ENCODE results near the gene ZNF385D. TPM values are rescaled to one million over a fixed set of nuclear protein-coding genes. Genes with fewer than 3 reads are reported as not detected.

ZNF385D gene
- total and polyA plus RNA-seq, 4 donors, result 0.17 to 30.9 (median 1.9) TPM

- H3K27me3 ChIP-seq (ENCODE audit: control insufficient read depth in 3 of 3, insufficient read depth in 3 of 3, low read length in 2 of 3), result no peaks in the 10 kb centered on the region
- H3K36me3 ChIP-seq (ENCODE audit: control insufficient read depth in 4 of 4, insufficient read depth in 4 of 4, low read length in 4 of 4), result peaks cover 0 to 6% (median 0%) of the 10 kb centered on the region in 4 donors
- DNase-seq, result no peak
- no peaks in the 10 kb centered on the region for H3K9me3 ChIP-seq (ENCODE audit: control insufficient read depth in 4 of 4, insufficient read depth in 3 of 4, low read length in 3 of 4)
- TF ChIP-seq CTCF (IDR thresholded peaks at IDR 0.05; ENCODE audit: control extremely low read depth, extremely low read depth), result no peak
- no peak overlapping the region for H3K4me3 ChIP-seq
- no peak for ATAC-seq (ENCODE audit: insufficient read depth, low FRiP score)
- no peak overlapping the region for H3K27ac ChIP-seq (ENCODE audit: low read depth in 1 of 2, low read length in 1 of 2)
- H3K9ac ChIP-seq (ENCODE audit: insufficient read depth in 1 of 2, low read length in 2 of 2), result no peak overlapping the region
- WGBS, 2 donors, result 56 to 64% methylated on average over 1 of the region's 1 CpG
- H3K4me1 ChIP-seq (ENCODE audit: control insufficient read depth in 5 of 5, insufficient read depth in 5 of 5, low read length in 5 of 5), result no peaks in the 10 kb centered on the region
Measured at GRCh38 chr3:21417991-21418390, 333.0 kb downstream of the ZNF385D start.

- H3K36me3 ChIP-seq (ENCODE audit: control insufficient read depth in 4 of 4, insufficient read depth in 4 of 4, low read length in 4 of 4), result peaks cover 0 to 6% (median 0%) of the 10 kb centered on the region in 4 donors
- no peak overlapping the region for H3K9ac ChIP-seq (ENCODE audit: insufficient read depth in 1 of 2, low read length in 2 of 2)
- WGBS, 2 donors, result 72 to 76% methylated on average over 4 of the region's 4 CpGs
- no peak for TF ChIP-seq CTCF (IDR thresholded peaks at IDR 0.05; ENCODE audit: control extremely low read depth, extremely low read depth)
- no peaks in the 10 kb centered on the region for H3K27me3 ChIP-seq (ENCODE audit: control insufficient read depth in 3 of 3, insufficient read depth in 3 of 3, low read length in 2 of 3)
- H3K4me3 ChIP-seq, result no peak overlapping the region
- H3K27ac ChIP-seq (ENCODE audit: low read depth in 1 of 2, low read length in 1 of 2), result no peak overlapping the region
- no peaks in the 10 kb centered on the region for H3K4me1 ChIP-seq (ENCODE audit: control insufficient read depth in 5 of 5, insufficient read depth in 5 of 5, low read length in 5 of 5)
- no peak for DNase-seq
- no peaks in the 10 kb centered on the region for H3K9me3 ChIP-seq (ENCODE audit: control insufficient read depth in 4 of 4, insufficient read depth in 3 of 4, low read length in 3 of 4)
- no peak for ATAC-seq (ENCODE audit: insufficient read depth, low FRiP score)
Measured at GRCh38 chr3:21414506-21414905, 336.5 kb downstream of the ZNF385D start.

- ATAC-seq (ENCODE audit: insufficient read depth, low FRiP score) (no peak), DNase-seq (no peak)
- no peak overlapping the region for H3K9ac ChIP-seq (ENCODE audit: insufficient read depth in 1 of 2, low read length in 2 of 2)
- H3K4me3 ChIP-seq, result no peak overlapping the region
- H3K27me3 ChIP-seq (ENCODE audit: control insufficient read depth in 3 of 3, insufficient read depth in 3 of 3, low read length in 2 of 3), result no peaks in the 10 kb centered on the region
- H3K36me3 ChIP-seq (ENCODE audit: control insufficient read depth in 4 of 4, insufficient read depth in 4 of 4, low read length in 4 of 4), result no peaks in the 10 kb centered on the region
- H3K4me1 ChIP-seq (ENCODE audit: control insufficient read depth in 5 of 5, insufficient read depth in 5 of 5, low read length in 5 of 5), result no peaks in the 10 kb centered on the region
- no peak for TF ChIP-seq CTCF (IDR thresholded peaks at IDR 0.05; ENCODE audit: control extremely low read depth, extremely low read depth)
- 86 to 92% methylated on average over 1 of the region's 1 CpG for WGBS, 2 donors
- H3K9me3 ChIP-seq (ENCODE audit: control insufficient read depth in 4 of 4, insufficient read depth in 3 of 4, low read length in 3 of 4), result no peaks in the 10 kb centered on the region
- H3K27ac ChIP-seq (ENCODE audit: low read depth in 1 of 2, low read length in 1 of 2), result no peak overlapping the region
Measured at GRCh38 chr3:21411058-21411457, 340.0 kb downstream of the ZNF385D start.

GRCh38 chr3:21409401-21409800 lies 341.6 kb downstream of the ZNF385D start:
- H3K4me1 ChIP-seq (ENCODE audit: control insufficient read depth in 5 of 5, insufficient read depth in 5 of 5, low read length in 5 of 5), result no peaks in the 10 kb centered on the region
- H3K27ac ChIP-seq (ENCODE audit: low read depth in 1 of 2, low read length in 1 of 2), result no peak overlapping the region
- DNase-seq (no peak), ATAC-seq (ENCODE audit: insufficient read depth, low FRiP score) (no peak)
- no peak for TF ChIP-seq CTCF (IDR thresholded peaks at IDR 0.05; ENCODE audit: control extremely low read depth, extremely low read depth)
- no peaks in the 10 kb centered on the region for H3K36me3 ChIP-seq (ENCODE audit: control insufficient read depth in 4 of 4, insufficient read depth in 4 of 4, low read length in 4 of 4)
- no peak overlapping the region for H3K9ac ChIP-seq (ENCODE audit: insufficient read depth in 1 of 2, low read length in 2 of 2)
- no peaks in the 10 kb centered on the region for H3K27me3 ChIP-seq (ENCODE audit: control insufficient read depth in 3 of 3, insufficient read depth in 3 of 3, low read length in 2 of 3)
- no peak overlapping the region for H3K4me3 ChIP-seq
- 49 to 57% methylated on average over 2 of the region's 2 CpGs for WGBS, 2 donors
- no peaks in the 10 kb centered on the region for H3K9me3 ChIP-seq (ENCODE audit: control insufficient read depth in 4 of 4, insufficient read depth in 3 of 4, low read length in 3 of 4)

Measured in lung (tissue), 12 donors.